Measurements from ENCODE around the gene LIMK2.
A peak's percentile ranks its signal among the peaks of the same experiment; 100 is the strongest.

LIMK2 gene

DNA sequence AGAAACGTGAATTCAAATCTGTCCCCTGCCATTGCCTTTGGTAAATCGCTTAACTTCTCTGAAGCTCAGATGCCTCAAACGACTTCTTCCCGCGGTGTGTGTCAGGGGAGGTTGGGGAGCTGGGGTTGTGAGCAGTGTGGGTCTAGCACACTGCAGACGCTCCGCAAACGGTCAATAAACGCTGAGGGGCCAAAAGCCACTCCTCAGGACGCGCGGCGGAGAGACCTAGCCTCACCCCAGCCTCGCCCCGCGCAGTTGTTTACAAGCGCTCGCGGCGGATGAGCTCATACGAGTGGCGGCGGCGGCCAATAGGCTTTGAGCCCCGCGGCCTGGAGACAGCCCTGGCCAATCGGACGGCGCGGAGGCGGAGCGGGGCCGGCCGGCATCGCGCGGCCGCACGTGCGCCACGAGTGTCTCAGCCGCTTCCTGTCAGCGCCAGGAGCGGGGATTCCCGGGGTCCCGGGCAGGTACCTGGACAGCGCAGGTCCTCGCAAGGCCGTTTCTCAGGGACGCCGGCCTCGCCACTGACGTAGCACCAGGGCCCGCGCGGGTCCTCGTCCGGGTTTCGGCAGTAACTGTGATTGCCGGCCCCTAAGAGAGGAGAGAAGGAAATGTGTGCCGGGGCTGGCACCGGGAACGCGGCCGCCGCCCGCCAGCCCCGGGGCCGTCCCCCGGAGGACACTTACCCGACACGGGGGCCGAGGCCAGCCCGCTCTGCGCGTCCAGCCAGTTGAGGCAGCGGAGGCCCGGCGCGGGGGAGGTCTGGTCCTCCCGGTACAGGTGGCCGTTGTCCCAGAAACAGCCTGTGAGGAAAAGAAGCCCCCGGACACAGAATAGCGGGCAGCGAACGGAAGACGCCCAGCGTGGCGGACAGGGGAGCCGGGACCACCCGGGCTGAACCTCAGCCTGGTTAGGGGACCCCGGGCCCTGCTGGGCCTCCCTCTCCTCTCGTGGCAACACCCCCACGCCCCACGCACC lies 78.7 kb downstream of the LIMK2 start:
- TF ChIP-seq, protein P1, sequence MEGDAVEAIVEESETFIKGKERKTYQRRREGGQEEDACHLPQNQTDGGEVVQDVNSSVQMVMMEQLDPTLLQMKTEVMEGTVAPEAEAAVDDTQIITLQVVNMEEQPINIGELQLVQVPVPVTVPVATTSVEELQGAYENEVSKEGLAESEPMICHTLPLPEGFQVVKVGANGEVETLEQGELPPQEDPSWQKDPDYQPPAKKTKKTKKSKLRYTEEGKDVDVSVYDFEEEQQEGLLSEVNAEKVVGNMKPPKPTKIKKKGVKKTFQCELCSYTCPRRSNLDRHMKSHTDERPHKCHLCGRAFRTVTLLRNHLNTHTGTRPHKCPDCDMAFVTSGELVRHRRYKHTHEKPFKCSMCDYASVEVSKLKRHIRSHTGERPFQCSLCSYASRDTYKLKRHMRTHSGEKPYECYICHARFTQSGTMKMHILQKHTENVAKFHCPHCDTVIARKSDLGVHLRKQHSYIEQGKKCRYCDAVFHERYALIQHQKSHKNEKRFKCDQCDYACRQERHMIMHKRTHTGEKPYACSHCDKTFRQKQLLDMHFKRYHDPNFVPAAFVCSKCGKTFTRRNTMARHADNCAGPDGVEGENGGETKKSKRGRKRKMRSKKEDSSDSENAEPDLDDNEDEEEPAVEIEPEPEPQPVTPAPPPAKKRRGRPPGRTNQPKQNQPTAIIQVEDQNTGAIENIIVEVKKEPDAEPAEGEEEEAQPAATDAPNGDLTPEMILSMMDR (IDR thresholded peaks at IDR 0.05): no peak
- Histone ChIP-seq H3K4me3 (peak overlapping the region; percentile 80), H3K27ac (peak overlapping the region; percentile 94 to 98)
- DNase-seq (ENCODE audit: low spot score): peak; percentile 93

DNA sequence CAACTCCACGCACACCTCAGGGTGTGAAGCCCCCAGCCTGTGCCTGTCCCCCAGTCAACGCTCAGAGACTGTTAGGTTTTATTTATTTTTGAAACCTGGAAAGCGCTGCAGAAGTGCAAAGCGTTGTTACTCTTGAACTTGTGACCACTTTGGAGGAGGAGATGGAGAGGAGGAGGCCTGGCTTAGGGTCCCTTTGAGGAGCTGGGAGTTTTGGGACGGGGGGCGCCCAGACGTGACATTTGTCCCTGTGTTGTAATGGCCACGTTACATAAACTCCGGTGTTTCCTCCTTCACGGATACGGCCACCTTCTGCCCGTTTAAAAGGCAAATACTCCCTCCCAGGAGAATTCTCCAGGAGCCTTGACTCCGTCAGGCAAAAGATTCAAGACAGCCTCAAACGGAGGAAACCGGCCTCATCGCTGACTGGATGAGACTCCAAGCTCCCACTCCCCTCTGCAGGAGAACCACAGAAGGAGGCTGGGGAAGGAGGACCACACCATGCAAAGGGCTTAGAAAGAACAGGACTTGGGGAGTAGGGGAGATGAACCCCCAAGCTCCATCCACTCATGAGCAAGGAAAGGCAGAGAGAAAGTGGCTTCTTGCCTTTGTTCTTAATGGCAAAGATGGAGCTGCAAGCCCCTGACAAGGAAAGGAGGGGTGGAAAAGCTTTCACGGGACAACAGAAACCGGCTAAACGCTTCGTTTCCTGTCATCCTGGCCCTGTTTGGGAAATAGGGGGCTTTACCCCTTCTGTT lies 79.6 kb downstream of the LIMK2 start:
- TF ChIP-seq, protein P1 (IDR thresholded peaks at IDR 0.05): no peak
- H3K27ac ChIP-seq: peak overlapping the region; percentile 94 to 98
- DNase-seq (ENCODE audit: low spot score): no peak
- H3K4me3 ChIP-seq: peak overlapping the region; percentile 80

DNA sequence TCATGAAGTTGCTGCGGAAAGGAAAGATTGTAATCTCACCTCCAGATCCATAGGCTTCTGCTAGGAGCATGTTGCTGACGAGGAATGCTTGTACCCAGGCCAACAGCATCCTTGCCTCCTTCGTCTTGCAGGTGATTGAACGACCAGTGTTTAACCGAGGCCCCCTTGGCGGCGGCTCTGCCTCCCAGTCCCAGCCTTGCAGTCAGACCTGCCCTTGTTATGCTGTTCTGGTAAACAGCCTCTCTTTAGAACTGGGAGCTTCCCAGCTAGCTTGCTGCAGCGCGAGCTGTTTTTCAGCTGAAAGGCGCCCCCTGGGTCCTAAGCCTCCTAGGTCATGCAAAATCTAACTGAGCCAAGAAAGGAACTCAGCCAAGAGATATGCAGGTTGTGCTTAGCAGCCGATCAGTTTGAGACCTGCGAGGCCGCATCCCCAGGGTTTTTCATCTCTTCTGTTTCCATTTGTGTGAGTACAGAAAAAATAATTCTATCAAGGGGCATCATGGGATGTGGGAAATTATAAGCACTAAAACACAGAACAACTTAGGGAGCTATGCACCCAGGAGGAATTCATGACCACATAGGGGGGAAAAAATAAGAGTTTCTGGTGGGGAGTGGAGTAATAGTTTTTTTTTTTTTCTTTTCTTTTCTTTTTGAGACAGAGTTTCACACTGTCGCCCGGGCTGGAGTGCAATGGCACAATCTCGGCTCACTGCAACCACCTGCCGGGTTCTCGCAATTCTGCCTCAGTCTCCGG lies 80.3 kb downstream of the LIMK2 start, which contains the start of gene PIK3IP1:
Gene PIK3IP1 (minus strand): TSS at position 253 of the 754 bp plus-strand sequence. CDS start 144 bp downstream, at position 109.
- TF ChIP-seq, protein P1 (IDR thresholded peaks at IDR 0.05): peak; percentile 12
- peak within 1 kb of the TSS; percentile 94 to 98 for H3K27ac ChIP-seq
- H3K4me3 ChIP-seq: peak within 1 kb of the TSS; percentile 80
- DNase-seq (ENCODE audit: low spot score): peak; percentile 90

DNA sequence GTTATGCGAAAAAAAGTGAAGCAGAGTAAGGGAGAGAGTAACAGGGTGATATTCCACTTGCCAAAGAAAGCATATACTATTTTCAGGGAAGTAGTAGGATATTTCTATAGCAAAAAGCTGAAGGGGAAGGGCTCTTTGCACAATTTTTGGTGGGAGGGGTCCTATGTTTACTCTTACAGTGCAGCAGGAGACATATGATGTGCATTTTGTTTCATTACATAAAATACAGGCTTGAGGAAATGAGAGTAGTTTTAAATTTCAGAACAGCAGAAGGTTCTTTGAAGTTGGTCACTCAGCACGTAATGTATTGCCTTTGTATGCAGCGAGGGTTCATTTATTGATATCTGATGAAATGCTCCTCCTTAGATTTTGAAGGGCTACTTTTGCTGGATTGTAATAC lies 83.3 kb downstream of the LIMK2 start:
- H3K4me3 ChIP-seq: no peak overlapping the region
- H3K27ac ChIP-seq: peak overlapping the region; percentile 69 to 82
- no peak for DNase-seq (ENCODE audit: low spot score)
- TF ChIP-seq, protein P1 (IDR thresholded peaks at IDR 0.05): no peak

DNA sequence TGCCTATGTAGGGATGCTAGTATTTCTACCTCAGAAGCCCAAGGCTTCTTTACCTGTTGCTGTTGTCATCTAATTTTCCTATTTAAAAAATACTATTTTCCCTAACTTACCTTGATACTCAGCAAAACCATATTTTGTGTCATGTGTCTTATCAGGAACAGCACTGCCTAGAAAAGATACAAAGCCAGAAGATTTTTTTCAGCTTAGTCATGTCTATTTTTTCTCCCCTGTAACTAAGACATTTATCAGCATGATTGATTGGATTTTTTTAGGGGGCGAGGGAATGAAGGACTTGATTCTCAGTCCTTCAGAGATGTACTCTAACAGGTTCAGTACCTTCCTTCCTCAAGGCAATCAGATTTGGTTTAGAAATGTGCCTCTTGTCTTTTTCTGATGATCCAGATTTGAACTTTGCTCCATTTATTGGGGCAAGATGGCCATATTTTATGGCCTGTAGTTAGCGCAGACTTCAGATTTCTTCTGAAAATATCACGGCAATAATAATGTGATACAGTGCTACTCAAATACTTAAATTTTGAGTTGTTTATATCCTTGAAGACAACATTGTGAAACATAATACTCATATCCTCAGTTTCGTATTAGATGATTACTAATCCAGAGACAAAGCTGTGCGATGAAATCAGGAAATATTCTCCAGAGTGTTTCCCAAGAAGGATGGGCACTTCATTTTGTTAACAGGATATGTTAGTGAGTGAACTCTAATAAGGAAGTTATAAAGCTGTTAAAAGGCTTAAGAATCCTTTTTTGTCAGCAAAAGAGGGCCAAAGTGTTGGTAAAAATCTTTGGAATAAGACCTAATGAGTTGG lies 83.9 kb downstream of the LIMK2 start:
- Histone ChIP-seq H3K4me3 (peak overlapping the region; percentile 33), H3K27ac (peak overlapping the region; percentile 69 to 82)
- TF ChIP-seq, protein P1 (IDR thresholded peaks at IDR 0.05): no peak
- DNase-seq (ENCODE audit: low spot score): no peak

DNA sequence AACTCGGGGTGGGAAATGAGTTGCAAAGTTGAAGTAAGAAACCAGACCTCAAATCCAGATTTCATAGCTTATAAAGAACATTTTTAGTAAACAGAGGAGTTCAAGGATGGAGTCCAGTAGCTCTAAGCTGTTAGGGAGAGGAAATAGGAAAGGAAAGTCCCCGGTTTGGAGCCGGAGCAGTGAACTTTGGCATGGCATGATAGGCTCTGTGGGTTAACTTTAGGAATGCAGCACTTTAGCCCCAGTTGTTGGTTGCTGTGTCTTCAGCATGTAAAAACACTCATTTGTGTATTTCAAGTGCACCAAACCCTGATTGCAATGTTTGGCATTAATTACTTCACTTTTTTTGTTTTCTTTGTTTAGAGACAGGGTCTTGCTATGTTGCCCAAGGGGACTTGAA lies 88.8 kb downstream of the LIMK2 start:
- TF ChIP-seq, protein P1 (IDR thresholded peaks at IDR 0.05): no peak
- Histone ChIP-seq H3K4me3 (no peak overlapping the region), H3K27ac (no peak overlapping the region)
- no peak for DNase-seq (ENCODE audit: low spot score)

All from coronary artery (tissue), 2 donors.